SJSA1 (cell line): ENCODE data around the gene DUSP10. TPM values are rescaled to one million over a fixed set of nuclear protein-coding genes. Genes with fewer than 3 reads are reported as not detected.

Experiments
- DNase-seq, 2 experiments: peaks; one replicate each; pipeline ENCODE4 v3.0.0-alpha.2; 2015 to 2020; ENCODE audit warnings: low spot score in 2 of 2, low read depth in 1 of 2
- H3K27ac ChIP-seq: fragments of 250-450 bp; sonication (Bioruptor Pico); 2 replicates; pipeline ENCODE4 v1.5.1; 2020; ENCODE audit warnings: mild to moderate bottlenecking, moderate library complexity
- H3K27me3 ChIP-seq: fragments of 250-450 bp; sonication (Bioruptor Pico); replicated peaks from 2 replicates; pipeline ENCODE4 v1.5.1; 2020; ENCODE audit warnings: mild to moderate bottlenecking, moderate library complexity
- H3K36me3 ChIP-seq: fragments of 250-450 bp; sonication (Bioruptor Pico); 2 replicates; pipeline ENCODE4 v1.5.1; 2020; ENCODE audit warnings: mild to moderate bottlenecking
- H3K4me1 ChIP-seq: fragments of 250-450 bp; sonication (Bioruptor Pico); replicated peaks from 2 replicates; pipeline ENCODE4 v1.6.1; 2021; ENCODE audit warnings: mild to moderate bottlenecking
- H3K4me3 ChIP-seq: fragments of 250-450 bp; sonication (Bioruptor Pico); 2 replicates; pipeline ENCODE4 v1.5.1; 2020; ENCODE audit warnings: mild to moderate bottlenecking
- H3K9me3 ChIP-seq: fragments of 250-450 bp; sonication (Bioruptor Pico); replicated peaks from 2 replicates; pipeline ENCODE4 v1.5.1; 2020; ENCODE audit warnings: mild to moderate bottlenecking
- total RNA-seq: library from RNA; depleted of rRNA; stranded (reverse); fragments of >200 nt; shearing (Covaris generic); gene quantifications from 2 replicates; pipeline ENCODE4 v1.2.3, GENCODE V29; 2014

The DUSP10 gene
- total RNA-seq, 1 experiment from 2014 or later, result 15.8 TPM

DNA sequence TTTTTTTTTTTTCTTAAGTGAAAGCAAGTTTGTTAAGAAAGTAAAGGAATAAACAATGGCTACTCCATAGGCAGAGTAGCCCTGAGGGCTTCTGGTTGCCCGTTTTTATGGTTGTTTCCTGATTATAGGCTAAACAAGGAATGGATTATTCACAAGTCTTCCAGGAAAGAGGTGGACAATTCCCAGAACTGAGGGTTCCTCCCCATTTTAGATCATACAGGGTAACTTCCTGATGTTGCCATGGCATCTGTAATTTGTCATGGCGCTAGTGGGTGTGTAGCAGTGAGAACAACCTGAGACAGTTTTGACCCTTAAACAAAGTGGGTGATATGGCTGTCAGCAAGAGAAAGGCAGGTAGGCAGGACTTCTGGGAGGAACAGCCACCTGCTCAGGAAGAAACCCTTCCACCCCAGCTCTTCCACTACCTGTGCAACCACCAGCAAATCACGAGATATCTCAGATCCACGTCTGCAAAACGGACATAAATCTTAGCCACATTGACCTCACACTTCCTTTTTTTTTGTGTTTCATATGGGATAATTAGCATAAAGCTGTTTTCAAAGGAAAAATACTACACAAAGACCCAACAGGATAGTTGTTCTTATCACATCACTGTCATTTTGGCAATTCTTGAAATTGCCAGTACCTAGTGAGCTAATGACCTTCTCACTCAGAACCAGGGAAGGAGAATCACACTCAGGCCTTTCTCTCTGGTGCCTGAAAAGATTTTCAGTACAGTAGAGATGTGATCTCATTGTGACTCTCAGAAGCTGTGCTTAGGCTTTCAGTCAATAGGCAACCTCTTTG, 34.8 kb upstream of the DUSP10 start:
- Histone ChIP-seq H3K9me3 (no peaks in the 10 kb centered on the region), H3K4me1 (peaks cover 7% of the 10 kb centered on the region; the same call in 1 of the 2 replicates), H3K27me3 (no peaks in the 10 kb centered on the region), H3K4me3 (no peak overlapping the region), H3K36me3 (no peaks in the 10 kb centered on the region), H3K27ac (no peak overlapping the region)
- no peak for DNase-seq

- no peaks in the 10 kb centered on the region for H3K27me3 ChIP-seq
- no peak overlapping the region for H3K4me3 ChIP-seq
- no peaks in the 10 kb centered on the region for H3K9me3 ChIP-seq
- no peaks in the 10 kb centered on the region for H3K36me3 ChIP-seq
- DNase-seq, result no peak
- H3K27ac ChIP-seq, result no peak overlapping the region
- H3K4me1 ChIP-seq, result peaks cover 7% of the 10 kb centered on the region; the same call in 1 of the 2 replicates
Measured at GRCh38 chr1:221775206-221775605, 33.3 kb upstream of the DUSP10 start.

GRCh38 chr1:221774054-221774842, 32.4 kb upstream of the DUSP10 start:
- Histone ChIP-seq H3K36me3 (no peaks in the 10 kb centered on the region), H3K4me3 (no peak overlapping the region), H3K27me3 (no peaks in the 10 kb centered on the region), H3K4me1 (peaks cover 7% of the 10 kb centered on the region; the same call in 1 of the 2 replicates), H3K9me3 (no peaks in the 10 kb centered on the region), H3K27ac (no peak overlapping the region)
- no peak for DNase-seq

DNA sequence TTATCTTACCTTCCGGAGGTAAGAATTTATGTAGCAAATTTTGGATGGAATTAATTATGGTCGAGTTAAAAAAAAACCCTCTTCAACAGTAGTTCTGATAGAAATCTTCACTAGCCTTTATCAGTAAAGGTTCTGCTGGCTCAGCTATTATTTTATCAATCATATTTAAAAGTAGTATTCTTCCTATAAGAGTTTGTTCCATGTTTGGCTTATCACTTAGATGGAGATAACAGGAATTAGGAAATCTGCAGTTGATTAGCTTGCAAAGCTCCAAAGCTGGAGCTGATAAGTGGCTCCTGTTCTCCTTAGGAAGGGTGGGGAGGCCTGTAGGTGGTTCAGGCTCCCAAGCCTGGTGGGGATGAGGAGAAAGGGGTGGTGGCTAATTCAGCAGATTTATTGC, 31.5 kb upstream of the DUSP10 start:
- Histone ChIP-seq H3K27ac (no peak overlapping the region), H3K27me3 (no peaks in the 10 kb centered on the region), H3K9me3 (no peaks in the 10 kb centered on the region)

DNA sequence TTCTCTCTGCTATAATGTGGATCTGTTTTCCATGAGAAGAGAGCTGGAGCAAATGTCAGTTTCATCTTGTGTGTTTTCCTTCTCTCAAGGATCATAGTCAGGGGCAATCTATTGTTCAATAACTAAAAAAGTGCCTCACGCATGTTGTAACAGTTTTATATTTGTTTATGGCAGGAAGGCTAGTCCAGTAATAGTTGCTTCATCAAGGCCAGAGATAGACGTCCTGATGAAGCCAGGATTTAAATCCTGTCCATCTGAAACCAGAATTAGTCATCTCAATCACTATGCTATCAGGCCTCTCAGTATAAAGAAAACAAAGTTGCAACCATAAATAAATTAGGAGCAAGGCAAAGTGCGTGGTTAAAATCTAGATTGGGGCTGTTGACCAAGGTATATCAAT, 30.2 kb upstream of the DUSP10 start:
- no peak overlapping the region for H3K4me3 ChIP-seq
- no peak overlapping the region for H3K27ac ChIP-seq
- peak in 1 of 2 experiments; percentile 6 for DNase-seq
- H3K9me3 ChIP-seq, result no peaks in the 10 kb centered on the region
- H3K36me3 ChIP-seq, result no peaks in the 10 kb centered on the region
- H3K4me1 ChIP-seq, result peaks cover 7% of the 10 kb centered on the region; the same call in 1 of the 2 replicates
- no peaks in the 10 kb centered on the region for H3K27me3 ChIP-seq

More for the DNA sequence above, 31.5 kb upstream of the DUSP10 start:
- Histone ChIP-seq H3K36me3 (no peaks in the 10 kb centered on the region), H3K4me1 (peaks cover 7% of the 10 kb centered on the region; the same call in 1 of the 2 replicates), H3K4me3 (no peak overlapping the region)
- DNase-seq, result no peak

GRCh38 chr1:221768444-221769066, 26.7 kb upstream of the DUSP10 start:
- Histone ChIP-seq H3K27ac (no peak overlapping the region), H3K27me3 (no peaks in the 10 kb centered on the region), H3K36me3 (no peaks in the 10 kb centered on the region), H3K4me1 (peaks cover 7% of the 10 kb centered on the region; the same call in 1 of the 2 replicates), H3K9me3 (no peaks in the 10 kb centered on the region), H3K4me3 (no peak overlapping the region)
- no peak for DNase-seq

- Histone ChIP-seq H3K27ac (no peak overlapping the region), H3K4me1 (no peaks in the 10 kb centered on the region; the same call in 1 of the 2 replicates), H3K36me3 (no peaks in the 10 kb centered on the region), H3K9me3 (no peaks in the 10 kb centered on the region), H3K27me3 (no peaks in the 10 kb centered on the region), H3K4me3 (no peak overlapping the region)
- DNase-seq, result no peak
Measured at GRCh38 chr1:221766210-221766609, 24.3 kb upstream of the DUSP10 start.

GRCh38 chr1:221765527-221765926, 23.6 kb upstream of the DUSP10 start:
- Histone ChIP-seq H3K27me3 (no peaks in the 10 kb centered on the region), H3K4me3 (no peak overlapping the region), H3K9me3 (no peaks in the 10 kb centered on the region), H3K4me1 (no peaks in the 10 kb centered on the region; the same call in 1 of the 2 replicates), H3K36me3 (no peaks in the 10 kb centered on the region), H3K27ac (no peak overlapping the region)
- no peak for DNase-seq

- H3K27me3 ChIP-seq, result no peaks in the 10 kb centered on the region
- peaks cover 7% of the 10 kb centered on the region for H3K4me1 ChIP-seq
- no peaks in the 10 kb centered on the region for H3K9me3 ChIP-seq
- no peak overlapping the region for H3K4me3 ChIP-seq
- no peak for DNase-seq
- H3K27ac ChIP-seq, result no peak overlapping the region
- no peaks in the 10 kb centered on the region for H3K36me3 ChIP-seq
Measured at GRCh38 chr1:221762121-221762520, 20.2 kb upstream of the DUSP10 start.

DNA sequence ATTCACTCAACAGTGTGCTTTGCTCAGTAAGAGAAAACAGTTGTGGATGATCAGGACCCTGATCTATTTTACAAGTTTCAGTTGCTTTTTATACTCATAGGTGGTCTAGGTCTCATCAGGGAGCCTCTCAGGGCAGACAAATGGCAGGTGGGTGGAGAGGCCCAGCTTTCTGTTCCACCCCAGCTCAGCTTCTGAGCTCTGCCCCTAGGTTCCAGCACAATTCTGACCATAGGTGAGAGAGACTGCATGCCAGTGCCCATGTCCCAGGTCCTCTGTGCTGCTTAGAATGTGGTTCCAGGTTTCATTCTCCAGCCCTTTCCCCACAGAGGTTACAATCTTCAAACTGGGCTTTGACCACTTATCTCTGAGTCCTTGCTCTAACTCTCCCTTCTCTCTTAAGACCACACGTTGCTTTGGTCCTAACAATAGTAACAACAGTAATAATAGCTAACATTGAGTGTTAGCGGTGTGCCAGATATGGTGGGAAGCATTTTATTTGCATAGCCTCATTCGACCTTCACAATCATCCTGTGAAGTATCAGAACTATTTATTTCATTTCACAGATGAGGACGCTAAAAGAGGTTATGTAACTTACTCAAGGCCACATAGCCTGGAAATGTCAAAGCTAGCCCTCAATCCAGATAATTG, 19.6 kb upstream of the DUSP10 start:
- no peaks in the 10 kb centered on the region for H3K36me3 ChIP-seq
- peaks cover 7% of the 10 kb centered on the region for H3K4me1 ChIP-seq
- no peaks in the 10 kb centered on the region for H3K9me3 ChIP-seq
- no peaks in the 10 kb centered on the region for H3K27me3 ChIP-seq
- H3K27ac ChIP-seq, result no peak overlapping the region
- DNase-seq, result no peak
- no peak overlapping the region for H3K4me3 ChIP-seq

DNA sequence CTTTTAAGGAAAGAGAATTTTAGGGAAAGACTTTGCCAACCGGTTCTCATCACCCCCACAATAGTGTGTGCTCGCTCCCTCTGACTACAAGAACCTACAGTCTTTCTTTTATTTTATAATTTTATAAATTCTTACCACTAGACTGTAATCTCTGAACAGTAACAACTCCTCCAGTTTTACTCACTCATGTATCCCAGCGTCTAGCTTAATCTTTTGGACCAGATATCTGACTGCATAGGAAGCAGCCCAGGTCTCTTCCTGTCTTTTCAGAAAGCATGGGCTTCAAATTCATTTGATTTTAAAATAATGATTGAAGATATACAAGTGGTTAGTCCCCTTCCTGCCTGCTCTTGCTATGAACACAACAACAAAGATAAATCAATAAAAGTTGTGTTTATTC, 19.0 kb upstream of the DUSP10 start:
- H3K27me3 ChIP-seq, result no peaks in the 10 kb centered on the region
- peaks cover 7% of the 10 kb centered on the region for H3K4me1 ChIP-seq
- no peak for DNase-seq
- H3K27ac ChIP-seq, result no peak overlapping the region
- no peak overlapping the region for H3K4me3 ChIP-seq
- H3K9me3 ChIP-seq, result no peaks in the 10 kb centered on the region
- H3K36me3 ChIP-seq, result no peaks in the 10 kb centered on the region

- Histone ChIP-seq H3K27me3 (no peaks in the 10 kb centered on the region), H3K9me3 (no peaks in the 10 kb centered on the region), H3K36me3 (no peaks in the 10 kb centered on the region), H3K4me3 (no peak overlapping the region), H3K27ac (no peak overlapping the region), H3K4me1 (peaks cover 7% of the 10 kb centered on the region; the same call in 1 of the 2 replicates)
- DNase-seq, result no peak
Measured at GRCh38 chr1:221759436-221759835, 17.5 kb upstream of the DUSP10 start.

DNA sequence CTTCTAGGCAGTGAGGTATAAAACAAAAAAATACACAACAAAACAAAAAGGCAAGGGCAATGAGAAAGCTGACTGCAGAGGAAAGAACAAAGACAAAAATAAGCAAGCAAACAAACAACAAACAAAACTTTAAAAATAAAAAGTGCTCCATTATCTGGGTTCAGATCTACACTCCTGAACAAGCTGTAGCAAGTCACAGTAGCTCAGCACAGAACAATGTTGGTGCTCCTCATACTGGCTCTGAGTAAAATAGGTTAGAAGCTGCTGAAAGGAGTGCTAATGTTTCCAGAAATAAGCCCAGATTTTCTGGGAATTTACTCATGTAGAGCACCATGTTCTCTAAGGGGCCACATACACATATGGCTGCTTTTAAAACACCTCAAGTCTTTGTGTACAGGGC, 16.6 kb upstream of the DUSP10 start:
- Histone ChIP-seq H3K36me3 (no peaks in the 10 kb centered on the region), H3K4me3 (no peak overlapping the region), H3K27me3 (no peaks in the 10 kb centered on the region), H3K9me3 (no peaks in the 10 kb centered on the region), H3K27ac (no peak overlapping the region), H3K4me1 (peaks cover 7% of the 10 kb centered on the region; the same call in 1 of the 2 replicates)
- DNase-seq, result no peak
